DOHH2 (cell line): ENCODE measurements around the gene ADGRA1.

Experiments
- CTCF ChIP-seq: fragments of 200-600 bp; sonication (generic); IDR thresholded peaks from one replicate; pipeline ENCODE4 v1.5.1; 2014; ENCODE audit warnings: antibody characterized with exemption, mild to moderate bottlenecking, low read depth, low read length; ENCODE audit not compliant: poor library complexity, severe bottlenecking
- EZH2phosphoT487 ChIP-seq: fragments of 200-600 bp; sonication (generic); IDR thresholded peaks from 2 replicates; pipeline ENCODE4 v1.6.1; 2017; ENCODE audit warnings: borderline replicate concordance, mild to moderate bottlenecking, antibody characterized with exemption, low read length, moderate library complexity, mixed read lengths

- TF ChIP-seq CTCF (no peak), EZH2phosphoT487 (no peak)
These were observed 42.9 kb downstream of the ADGRA1 start for GRCh38 chr10:133130602-133131001.
